NCI-H1092 treated with DMSO at 0.1 percent for 48 hours (cell line): ENCODE measurements around the gene UNC5B.
"Not testable (repeated sequence)": the region's sequence is repeated elsewhere in the genome, so short reads cannot be mapped to it uniquely, and the experiment has no call there.

ENCODE experiments used
- DNase-seq: peaks from one replicate; lab custom pipeline; 2025; lab: John Stamatoyannopoulos, UW

The UNC5B gene

DNA sequence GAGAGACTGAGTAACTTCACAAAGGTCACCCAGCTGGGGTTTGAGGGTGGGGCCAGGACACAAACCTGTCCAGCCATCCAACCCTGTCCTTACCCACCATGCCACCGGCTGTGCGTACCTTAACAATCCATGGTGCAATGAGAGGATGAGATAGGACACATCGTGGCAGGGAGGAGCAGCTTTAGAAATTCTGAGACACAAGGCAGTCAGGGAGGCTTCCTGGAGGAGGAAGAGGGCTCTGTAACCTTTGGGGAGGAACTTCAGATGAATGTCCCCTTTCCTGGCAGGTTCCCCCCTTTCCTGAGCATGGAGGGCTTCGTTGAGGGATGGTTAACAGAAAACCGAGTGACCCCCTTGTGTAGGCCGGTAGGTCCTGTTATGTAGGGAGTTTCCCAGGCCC, 71.0 kb downstream of the UNC5B start:
- no peak for DNase-seq

DNA sequence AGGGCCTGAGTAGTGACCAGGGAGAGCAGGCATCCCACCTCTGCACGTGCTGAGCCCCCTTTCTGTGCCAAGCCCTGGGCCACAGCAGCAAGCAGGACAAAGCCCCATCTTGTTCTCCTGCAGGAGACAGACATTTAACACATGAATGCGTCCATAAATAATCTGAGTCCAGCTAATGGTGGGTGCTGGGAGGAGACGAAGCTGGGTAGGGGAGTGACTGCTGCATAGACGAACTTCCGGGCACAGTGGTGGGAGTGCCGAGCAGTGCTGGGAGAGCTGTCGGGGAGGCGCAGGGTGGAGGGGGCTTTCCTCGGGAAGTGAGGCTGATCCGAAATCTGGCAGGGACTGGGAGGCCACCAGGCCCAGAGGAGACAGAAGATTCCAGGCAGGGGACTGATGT, 71.5 kb downstream of the UNC5B start:
- no peak for DNase-seq

DNA sequence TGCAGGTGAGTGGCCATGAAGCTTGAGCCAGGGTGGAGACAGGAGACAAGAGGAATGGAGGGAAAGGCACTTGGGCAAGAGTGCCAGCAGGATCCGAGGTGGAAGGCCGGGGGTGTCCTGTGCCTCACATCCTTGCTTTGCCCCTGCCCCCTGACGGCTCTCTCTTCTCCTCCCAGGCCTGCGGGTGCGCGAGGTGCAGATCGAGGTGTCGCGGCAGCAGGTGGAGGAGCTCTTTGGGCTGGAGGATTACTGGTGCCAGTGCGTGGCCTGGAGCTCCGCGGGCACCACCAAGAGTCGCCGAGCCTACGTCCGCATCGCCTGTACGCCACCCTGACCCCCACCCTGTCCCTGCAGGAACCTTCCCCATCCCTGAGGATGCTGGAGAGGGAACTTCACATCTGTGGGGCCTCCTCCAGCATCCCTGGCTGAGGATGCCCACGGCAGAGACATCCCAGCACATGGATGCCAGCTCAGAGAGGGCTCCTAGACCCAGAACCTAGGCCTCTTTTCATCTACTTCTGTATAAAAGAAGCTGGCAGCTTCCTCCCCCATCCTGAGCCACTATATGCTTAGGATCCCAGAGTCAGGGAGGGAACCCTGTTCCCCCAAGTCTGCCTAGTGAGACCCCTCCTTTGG, 72.3 kb downstream of the UNC5B start:
- no peak for DNase-seq

DNA sequence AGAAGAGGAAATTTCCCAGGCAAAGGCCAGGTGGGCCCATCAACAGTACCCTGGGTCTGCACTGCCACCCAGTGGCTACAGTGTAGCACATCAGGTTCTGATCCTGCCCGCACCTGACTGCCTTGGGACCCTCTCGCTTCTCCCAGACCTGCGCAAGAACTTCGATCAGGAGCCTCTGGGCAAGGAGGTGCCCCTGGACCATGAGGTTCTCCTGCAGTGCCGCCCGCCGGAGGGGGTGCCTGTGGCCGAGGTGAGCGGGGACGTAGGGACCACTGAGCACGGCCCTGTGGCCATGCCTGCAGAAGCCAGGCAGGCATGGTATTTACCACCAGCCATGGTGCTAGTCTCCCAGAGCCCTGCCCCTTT, 72.8 kb downstream of the UNC5B start:
- peak; percentile 34 for DNase-seq

DNA sequence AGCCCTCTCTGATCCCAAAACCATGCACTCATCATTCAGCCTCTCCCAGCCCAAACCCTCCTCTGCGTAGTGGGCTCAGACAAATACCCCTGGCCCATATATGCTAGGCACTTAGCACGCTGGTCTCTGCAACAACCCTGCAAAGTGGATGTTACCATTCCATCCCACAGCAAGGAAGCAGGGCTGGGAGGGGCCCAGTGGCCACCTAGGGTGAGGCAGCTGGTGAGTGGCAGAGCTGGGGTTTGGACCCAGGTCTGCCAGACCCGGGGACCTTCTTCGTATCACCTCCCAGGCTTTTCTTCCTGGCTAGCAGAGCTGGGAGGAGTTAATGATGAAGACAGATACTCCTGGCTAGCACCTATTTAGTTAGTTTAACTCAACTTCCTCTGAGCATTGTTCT, 73.6 kb downstream of the UNC5B start:
- no peak for DNase-seq

DNA sequence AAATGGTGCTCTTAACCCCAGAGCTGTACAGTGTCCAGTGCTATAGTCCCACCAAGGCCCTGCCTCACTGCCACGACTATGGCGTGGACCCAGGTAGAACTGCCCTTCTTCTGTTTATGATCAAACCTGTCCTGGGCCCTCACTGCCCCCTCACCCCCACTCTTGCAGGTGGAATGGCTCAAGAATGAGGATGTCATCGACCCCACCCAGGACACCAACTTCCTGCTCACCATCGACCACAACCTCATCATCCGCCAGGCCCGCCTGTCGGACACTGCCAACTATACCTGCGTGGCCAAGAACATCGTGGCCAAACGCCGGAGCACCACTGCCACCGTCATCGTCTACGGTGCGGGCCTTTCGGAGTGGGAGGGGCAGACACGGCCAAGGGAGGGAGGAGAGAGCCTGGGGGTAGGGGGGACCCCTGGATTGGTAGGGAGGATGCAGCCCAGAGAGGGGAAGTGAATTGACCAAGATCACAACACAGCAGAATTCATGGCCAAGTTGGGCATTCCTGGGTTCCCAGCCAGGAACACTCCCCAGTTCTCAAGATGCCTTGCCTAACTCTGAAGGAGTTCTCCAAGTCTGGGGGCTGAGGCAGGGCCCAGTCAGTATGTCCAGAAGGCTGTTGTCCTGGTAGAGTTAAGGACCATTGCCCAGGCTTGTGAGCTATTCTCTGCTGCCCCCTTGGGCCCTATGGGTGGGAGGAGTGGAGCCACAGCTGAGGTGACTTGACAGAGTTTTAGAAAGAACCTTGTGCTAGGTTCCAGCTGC, 74.3 kb downstream of the UNC5B start:
- DNase-seq = no peak

DNA sequence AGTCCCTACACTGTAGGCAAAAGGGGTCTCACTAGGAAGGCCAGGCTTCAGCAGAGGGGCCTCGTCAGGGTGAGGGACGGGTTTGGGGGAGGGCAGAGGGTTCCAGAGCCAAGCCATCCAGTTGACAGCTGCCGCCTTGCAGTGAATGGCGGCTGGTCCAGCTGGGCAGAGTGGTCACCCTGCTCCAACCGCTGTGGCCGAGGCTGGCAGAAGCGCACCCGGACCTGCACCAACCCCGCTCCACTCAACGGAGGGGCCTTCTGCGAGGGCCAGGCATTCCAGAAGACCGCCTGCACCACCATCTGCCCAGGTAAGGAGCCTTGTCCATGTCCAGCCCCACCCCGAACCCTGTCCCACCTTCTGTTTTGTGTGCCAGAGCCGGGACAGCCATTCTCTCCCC, 75.1 kb downstream of the UNC5B start:
- no peak for DNase-seq

DNA sequence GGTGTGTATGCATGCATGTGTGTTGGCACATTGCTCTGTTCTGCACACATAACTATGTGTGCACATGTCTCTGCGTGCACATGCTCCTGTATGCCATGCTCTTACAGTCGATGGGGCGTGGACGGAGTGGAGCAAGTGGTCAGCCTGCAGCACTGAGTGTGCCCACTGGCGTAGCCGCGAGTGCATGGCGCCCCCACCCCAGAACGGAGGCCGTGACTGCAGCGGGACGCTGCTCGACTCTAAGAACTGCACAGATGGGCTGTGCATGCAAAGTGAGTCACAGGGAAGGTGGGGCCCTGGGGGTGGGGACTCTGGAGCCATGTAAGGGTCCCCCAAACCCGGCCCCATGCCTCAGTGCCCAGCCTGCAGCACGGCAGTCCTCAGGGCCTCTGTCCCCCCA, 76.1 kb downstream of the UNC5B start:
- no peak for DNase-seq

DNA sequence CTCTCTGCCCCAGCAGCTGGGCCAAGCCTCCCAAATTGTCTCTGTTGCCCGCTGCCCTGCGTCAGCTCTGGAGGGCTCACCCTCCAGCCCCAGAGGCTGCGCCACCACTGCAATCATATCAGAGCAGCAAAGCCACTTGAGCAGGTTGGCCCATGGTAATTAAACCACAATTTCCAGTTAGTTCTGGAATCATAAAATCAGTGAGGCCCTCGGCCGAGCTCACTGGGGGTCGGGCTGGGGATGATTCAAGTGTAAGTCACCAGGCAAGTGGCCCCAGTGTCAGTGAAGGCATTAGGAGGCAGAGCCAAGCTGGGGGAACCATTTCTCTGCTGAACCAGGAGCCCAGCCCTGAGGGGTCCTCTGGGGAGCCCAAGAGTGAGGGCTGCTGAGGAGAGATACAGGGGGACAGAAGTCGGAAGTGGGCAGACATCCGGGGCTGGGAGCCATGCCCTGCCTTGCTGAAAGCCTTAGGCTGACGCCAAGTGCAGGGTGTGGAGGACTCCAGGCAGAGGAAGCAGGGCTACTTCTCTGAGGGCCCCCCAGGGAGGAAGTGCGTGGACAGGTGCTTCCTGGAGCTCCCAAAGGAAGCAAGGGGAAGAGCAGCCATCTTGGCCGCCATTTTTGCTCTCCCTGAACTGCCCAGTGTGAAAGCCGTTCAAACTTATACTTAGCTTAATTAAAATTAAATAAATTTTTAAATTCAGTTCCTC, 77.2 kb downstream of the UNC5B start:
- no peak for DNase-seq

DNA sequence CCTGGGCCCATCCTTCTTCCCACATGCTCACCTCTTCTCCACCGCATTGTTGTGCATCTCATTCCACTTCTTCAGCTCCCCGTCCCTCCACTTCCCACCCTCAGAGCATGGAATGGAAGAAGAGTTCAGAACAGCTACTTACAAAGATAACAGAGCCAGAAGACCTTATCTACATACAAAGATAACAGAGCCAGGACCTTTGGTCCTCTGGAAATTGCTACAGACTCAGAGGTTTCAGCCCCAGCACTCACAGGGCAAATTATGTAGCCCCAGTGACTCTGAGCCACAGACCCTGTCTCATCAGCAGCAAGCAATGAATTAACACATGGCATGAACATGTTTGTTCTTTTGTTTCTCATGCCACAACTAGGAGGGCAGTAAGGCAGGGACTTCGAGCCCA, 78.0 kb downstream of the UNC5B start:
- no peak for DNase-seq

DNA sequence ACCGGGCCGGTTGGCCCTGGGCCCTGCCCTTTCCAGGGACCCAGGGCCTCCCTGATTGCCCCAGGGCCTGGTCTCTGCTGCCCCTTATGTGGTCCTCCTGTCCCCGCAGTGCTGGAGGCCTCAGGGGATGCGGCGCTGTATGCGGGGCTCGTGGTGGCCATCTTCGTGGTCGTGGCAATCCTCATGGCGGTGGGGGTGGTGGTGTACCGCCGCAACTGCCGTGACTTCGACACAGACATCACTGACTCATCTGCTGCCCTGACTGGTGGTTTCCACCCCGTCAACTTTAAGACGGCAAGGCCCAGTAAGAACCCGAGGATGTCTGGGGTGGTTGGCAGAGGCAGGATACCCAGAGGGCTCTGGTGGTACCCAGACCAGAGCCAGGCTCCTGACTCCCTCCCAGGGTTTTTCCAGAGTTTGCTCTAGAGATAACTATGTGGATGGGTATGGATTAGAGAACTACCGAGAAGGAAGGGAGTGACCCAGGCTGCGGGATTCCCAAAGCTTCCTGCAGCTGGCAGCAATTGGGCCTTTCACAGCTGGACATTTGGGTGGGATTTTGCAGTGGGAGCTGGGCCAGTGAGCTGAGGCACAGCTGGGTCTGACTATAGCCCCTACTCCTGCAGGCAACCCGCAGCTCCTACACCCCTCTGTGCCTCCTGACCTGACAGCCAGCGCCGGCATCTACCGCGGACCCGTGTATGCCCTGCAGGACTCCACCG, 78.6 kb downstream of the UNC5B start:
- no peak for DNase-seq

DNA sequence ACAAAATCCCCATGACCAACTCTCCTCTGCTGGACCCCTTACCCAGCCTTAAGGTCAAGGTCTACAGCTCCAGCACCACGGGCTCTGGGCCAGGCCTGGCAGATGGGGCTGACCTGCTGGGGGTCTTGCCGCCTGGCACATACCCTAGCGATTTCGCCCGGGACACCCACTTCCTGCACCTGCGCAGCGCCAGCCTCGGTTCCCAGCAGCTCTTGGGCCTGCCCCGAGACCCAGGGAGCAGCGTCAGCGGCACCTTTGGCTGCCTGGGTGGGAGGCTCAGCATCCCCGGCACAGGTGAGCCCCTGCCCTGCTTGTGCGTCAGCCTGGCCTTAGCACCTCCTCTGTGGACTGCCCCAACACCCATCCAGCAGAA, 79.1 kb downstream of the UNC5B start:
- DNase-seq = no peak

DNA sequence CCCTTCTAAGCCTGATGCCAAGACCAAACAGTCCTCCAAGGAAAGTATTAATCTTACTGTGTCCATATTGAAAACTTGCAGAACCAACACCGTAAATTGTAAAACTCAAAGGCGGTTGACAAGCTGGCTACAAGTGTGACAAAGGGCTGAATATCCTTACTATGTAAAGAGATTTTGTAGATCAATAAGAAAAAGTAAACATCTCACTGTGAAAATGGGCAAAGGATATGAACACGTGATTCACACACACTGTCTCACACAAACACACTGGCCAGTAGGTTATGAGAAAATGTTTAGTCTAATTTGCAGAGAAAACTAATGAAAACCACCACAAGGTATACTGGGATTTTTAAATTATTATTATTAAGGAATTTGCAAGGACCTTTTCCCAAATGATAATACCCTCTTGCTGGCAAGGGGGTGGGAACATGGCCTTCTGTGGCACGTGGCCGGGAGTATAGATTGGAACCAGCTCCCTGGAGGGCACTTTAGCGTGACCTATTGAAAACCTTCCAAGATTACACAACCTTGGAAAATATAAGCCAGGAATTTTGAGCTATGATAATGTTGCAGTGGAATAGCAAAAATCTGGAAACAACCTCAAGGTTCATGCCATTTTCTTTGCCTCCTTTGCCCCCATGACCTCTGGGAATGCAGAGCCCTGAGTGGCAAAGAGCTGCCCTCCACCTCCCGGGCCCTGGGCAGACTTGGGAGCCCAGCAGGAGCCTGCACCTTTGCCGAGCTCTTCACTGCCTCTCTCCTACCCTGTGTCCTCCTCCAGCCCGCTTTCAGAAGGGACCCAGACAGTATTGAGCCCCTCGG, 80.5 kb downstream of the UNC5B start:
- no peak for DNase-seq

DNA sequence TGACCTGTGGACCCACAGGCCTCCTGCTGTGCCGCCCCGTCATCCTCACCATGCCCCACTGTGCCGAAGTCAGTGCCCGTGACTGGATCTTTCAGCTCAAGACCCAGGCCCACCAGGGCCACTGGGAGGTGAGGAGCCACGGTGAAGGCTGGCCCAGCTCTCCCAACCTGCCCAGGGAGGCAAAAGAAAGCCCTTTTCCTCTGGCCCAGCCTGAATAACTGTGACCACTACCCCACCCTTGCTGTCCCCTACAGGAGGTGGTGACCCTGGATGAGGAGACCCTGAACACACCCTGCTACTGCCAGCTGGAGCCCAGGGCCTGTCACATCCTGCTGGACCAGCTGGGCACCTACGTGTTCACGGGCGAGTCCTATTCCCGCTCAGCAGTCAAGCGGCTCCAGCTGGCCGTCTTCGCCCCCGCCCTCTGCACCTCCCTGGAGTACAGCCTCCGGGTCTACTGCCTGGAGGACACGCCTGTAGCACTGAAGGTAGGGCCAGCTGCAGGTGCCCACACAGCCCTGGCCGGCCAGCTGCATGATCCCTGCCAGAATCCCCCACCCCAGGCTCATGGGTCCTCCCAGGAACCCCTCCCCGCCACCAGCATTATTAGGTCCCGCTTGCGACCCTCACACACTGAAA, 81.2 kb downstream of the UNC5B start:
- no peak for DNase-seq

DNA sequence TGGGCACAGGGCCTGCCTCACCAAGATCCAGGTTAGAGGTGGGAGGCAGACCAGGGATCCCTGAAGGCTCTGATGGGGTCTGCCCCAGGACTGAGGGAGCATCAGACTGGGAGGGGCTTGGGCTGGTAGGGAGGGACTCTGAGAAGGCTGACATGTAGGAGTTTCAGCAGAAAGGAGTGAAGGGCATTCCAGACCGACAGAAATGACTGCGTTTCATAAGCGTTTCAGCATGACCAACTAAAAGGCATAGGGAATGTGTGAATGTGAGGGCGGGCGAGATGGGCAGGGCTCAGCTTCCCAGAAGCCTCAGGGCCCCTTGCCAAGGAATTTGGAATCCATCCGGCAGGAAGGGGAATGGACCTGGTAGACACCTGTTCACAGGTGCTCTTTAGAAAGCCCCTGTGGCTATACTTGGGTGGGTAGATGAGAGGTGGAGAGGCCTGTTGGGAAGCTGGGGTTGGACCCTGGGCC, 81.8 kb downstream of the UNC5B start:
- no peak for DNase-seq

DNA sequence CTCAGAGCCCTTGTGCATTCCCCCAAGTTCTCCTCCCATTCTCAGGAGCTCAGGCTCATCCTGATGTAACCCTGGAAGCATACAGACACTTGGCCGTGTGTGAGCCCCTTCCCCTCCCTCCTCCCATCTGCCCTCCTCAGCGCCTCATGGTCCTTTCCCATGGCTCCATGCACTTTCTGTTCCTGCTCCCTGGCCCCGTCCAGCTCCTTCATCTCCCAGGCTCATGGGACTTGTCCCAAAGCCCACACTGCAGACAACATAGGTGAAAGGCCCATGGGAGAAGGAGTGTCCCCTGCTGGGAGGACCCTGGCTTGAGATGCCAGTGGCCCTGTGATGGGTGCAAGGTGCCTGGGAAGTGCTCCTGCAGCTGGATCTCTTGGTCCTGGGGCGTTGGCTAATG, 82.5 kb downstream of the UNC5B start:
- no peak for DNase-seq

DNA sequence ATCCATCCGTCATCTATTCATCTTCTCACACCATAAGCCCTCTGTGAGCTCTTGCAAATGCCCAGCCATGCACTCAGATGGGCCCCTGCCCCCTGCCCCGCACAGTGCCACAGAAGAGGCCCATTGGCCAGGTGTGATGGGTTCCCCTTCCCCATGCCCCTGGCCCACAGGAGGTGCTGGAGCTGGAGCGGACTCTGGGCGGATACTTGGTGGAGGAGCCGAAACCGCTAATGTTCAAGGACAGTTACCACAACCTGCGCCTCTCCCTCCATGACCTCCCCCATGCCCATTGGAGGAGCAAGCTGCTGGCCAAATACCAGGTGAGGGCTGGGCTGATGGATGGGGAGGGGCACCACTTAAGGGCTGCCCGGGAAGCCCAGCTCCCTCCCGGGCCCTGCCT, 83.3 kb downstream of the UNC5B start:
- DNase-seq = no peak

DNA sequence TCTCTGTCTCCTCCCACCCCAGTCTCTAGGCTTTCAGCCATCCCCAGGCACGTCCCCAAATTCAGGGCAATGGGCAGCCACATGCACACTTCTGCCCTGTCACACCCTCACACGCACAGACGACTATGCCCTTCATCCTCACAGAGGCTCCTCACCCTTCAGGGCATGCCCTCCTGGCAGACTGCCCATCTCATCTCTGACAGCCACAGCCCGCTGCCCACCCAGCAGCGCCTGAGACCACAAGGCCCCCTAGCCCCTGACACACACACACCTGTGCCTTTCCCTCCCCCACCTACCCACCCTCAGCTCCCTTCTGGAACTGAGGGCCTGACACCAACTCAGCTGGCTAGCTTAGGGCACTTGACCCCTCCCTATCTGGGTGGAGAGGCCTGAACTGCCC, 83.7 kb downstream of the UNC5B start:
- no peak for DNase-seq

DNA sequence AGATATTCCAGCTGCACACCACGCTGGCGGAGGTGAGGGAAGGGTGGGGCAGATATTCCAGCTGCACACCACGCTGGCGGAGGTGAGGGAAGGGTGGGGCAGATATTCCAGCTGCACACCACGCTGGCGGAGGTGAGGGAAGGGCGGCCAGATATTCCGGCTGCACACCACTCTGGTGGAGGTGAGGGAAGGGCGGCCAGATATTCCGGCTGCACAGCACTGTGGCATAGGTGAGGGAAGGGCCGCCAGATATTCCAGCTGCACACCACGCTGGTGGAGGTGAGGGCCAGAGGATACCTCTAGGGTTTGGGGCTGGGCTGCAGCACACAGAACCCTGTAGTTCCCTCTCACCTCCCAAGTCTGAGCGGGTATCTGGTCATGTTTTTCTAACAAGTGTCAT, 84.4 kb downstream of the UNC5B start:
- DNase-seq = not testable (repeated sequence)

DNA sequence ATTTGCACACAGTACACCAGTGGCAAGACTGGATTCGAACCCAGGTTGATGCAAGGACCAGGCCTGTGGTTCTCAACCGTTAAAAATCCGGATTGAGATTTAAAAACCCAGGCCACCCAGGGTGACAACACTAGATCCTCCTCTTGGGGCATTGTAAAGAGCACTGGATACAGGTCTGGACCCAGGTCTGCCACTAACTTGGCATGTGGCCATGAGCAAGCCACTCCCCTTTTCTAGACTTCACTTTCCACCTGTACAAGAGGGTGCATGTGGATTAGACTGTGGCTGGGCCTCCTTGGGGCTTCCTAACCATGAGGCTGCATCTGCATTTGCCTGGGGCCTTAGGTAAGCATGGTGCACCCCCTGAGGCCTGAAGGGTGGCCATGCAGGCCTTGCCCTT, 85.0 kb downstream of the UNC5B start:
- DNase-seq = no peak

DNA sequence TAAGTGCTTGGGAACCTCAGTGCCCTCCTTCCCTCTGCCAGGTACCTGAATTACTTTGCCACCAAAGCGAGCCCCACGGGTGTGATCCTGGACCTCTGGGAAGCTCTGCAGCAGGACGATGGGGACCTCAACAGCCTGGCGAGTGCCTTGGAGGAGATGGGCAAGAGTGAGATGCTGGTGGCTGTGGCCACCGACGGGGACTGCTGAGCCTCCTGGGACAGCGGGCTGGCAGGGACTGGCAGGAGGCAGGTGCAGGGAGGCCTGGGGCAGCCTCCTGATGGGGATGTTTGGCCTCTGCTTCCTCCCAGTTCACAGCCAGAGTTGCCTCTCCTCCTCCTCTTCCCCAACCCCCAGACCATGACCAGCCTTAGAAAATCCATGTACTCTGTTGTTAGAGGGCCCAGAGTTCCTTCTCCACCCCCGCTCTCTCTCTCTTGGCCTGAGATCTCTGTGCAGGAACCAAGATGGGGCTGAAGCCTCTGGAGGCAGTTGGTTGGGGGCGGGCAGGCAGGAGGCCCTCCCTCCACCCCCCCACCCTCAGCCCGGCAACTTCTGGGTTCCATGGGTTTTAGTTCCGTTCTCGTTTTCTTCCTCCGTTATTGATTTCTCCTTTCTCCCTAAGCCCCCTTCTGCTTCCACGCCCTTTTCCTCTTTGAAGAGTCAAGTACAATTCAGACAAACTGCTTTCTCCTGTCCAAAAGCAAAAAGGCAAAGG, 86.9 kb downstream of the UNC5B start:
- DNase-seq = no peak
